Measurements from ENCODE around the gene ADGRA1. TPM values are rescaled to one million over a fixed set of nuclear protein-coding genes. Genes with fewer than 3 reads are reported as not detected.

The ADGRA1 gene
- total RNA-seq, 4 donors from 2014 or later = 0.32 TPM; not detected in 3

DNA sequence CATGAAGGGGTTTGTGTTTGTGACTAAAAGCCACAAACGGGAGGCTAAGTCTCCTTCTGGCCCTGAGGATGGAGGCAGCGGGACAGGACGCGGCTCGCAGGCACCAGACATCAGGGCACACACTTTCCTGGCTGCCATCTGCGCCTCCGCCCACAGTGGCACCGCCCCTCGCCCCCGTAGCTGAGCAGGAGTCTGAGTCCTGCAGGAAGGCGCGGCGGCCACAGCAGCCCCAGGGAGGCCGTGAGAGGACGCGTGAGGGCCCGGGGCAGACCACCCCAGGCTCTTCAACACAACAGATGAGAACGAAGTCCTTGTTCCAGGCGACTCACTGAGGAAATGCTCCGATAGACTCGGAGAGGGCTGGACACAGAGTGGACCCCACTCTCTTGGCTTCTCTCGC, 6.6 kb downstream of the ADGRA1 start:
- ATAC-seq (ENCODE audit: low FRiP score) (no peak), DNase-seq (ENCODE audit: low spot score) (no peak)
- TF ChIP-seq, protein P1, sequence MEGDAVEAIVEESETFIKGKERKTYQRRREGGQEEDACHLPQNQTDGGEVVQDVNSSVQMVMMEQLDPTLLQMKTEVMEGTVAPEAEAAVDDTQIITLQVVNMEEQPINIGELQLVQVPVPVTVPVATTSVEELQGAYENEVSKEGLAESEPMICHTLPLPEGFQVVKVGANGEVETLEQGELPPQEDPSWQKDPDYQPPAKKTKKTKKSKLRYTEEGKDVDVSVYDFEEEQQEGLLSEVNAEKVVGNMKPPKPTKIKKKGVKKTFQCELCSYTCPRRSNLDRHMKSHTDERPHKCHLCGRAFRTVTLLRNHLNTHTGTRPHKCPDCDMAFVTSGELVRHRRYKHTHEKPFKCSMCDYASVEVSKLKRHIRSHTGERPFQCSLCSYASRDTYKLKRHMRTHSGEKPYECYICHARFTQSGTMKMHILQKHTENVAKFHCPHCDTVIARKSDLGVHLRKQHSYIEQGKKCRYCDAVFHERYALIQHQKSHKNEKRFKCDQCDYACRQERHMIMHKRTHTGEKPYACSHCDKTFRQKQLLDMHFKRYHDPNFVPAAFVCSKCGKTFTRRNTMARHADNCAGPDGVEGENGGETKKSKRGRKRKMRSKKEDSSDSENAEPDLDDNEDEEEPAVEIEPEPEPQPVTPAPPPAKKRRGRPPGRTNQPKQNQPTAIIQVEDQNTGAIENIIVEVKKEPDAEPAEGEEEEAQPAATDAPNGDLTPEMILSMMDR (IDR thresholded peaks at IDR 0.05) = no peak

DNA sequence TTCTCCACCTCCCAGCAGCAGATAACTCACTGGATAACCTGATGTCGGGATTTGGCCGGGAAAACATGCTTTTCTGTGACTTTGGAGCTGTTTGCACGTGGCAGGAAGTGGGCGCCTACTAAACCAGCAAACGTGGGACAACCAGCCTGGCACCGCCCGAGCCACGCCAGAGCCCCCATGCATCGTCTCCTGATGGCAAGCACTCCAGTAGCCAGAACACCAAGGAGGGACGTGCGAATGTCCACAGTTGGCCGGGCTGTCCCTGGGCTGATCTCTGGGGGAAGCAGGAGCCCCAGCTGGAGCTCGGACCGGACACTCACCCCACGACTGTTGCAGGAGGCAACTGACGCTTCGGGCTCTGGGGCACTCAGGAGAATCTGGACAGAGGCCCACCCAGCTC, 7.1 kb downstream of the ADGRA1 start:
- ATAC-seq (ENCODE audit: low FRiP score) (no peak), DNase-seq (ENCODE audit: low spot score) (no peak)
- TF ChIP-seq, protein P1 (IDR thresholded peaks at IDR 0.05) = no peak

DNA sequence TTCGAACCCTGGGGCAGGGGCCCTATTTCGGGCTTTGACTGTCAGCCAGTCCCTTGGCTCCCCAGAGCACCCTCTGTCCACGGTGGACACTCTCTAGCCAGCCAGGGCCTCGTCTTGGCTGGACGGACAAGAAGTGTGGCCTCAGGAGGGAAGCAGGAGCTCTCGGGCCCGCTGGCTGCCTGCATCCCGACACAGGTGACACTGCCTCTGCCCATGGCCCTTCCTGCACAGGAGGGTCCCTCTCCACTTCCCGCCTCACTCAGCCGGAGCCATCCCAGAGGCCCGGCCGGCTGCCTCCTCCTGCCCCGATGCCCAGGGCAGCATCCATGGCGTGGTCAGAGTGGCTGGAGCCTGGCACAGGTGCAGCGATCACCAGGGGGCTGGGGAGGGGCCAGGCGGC, 7.9 kb downstream of the ADGRA1 start:
- ATAC-seq (ENCODE audit: low FRiP score) = no peak
- no peak for DNase-seq (ENCODE audit: low spot score)
- TF ChIP-seq, protein P1 (IDR thresholded peaks at IDR 0.05) = no peak

DNA sequence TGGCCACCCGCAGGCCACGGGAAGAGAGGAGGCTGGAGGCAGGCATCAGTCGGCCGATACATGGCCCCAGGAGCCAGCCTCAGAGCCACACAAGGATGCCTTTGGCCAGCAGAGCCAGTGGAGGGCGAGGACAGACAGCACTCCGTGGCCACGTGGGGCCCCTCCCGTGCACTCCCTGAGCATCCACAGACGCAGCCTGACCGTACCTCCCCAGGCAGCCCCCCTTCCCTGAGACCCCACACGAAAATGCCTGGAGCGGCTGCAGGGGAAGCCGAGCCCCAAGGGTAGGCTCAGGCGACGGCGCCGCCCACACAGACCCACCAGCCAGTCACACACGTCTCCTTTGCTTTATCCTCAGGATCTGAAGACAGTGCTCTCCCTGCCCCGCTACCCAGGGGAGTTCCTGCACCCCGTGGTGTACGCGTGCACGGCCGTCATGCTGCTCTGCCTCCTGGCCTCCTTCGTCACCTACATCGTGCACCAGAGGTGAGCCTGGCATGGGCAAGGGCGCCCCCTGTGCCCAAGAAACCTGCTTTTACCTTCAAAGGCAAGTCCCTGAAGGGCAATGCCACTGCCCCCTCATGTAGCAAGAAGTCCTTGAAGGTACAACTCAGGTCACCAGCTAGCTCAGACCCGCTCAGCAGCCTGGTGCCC, 9.0 kb downstream of the ADGRA1 start:
- TF ChIP-seq, protein P1 (IDR thresholded peaks at IDR 0.05) = no peak
- ATAC-seq (ENCODE audit: low FRiP score) (no peak), DNase-seq (ENCODE audit: low spot score) (no peak)

DNA sequence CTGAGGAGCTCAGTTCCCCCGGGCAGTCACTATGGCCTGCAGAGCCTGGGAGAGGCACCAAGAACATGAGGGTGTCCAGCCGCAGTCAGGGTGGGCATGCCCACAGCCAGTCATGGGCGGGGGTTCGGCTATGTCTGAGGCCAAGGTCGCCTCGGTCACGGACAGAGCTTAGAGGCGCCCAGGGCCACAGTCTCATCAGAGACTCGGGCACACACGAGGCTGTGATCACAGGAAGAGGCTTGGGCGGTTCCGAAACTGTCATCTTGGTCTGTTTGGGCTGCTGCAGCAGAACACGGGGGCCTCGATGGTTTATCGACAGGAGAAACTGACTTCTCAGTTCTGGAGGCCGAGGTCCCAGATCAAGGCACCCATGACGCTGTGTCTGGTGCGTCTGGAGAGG, 9.7 kb downstream of the ADGRA1 start:
- TF ChIP-seq, protein P1 (IDR thresholded peaks at IDR 0.05) = no peak
- DNase-seq (ENCODE audit: low spot score) (no peak), ATAC-seq (ENCODE audit: low FRiP score) (no peak)

DNA sequence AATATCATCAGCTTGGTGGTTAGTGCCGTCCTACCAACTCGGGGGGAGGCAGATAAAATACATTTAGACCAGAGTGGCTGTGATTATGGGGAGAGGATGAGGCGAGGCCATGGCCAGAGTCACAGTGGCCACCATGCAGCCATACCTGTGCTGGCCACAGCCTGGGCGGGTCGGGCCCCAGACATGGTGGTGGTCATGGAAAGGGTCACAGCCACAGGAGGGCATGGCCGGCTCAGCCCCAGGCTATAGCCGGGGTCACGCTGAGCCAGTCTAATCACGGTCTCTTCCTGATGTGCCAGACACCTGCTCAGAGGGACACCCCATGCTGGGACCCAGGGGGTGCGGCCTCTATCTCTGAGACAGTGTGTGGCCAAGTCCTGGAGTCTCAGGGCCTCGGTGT, 10.2 kb downstream of the ADGRA1 start:
- no peak for ATAC-seq (ENCODE audit: low FRiP score)
- TF ChIP-seq, protein P1 (IDR thresholded peaks at IDR 0.05) = no peak
- DNase-seq (ENCODE audit: low spot score) = no peak

DNA sequence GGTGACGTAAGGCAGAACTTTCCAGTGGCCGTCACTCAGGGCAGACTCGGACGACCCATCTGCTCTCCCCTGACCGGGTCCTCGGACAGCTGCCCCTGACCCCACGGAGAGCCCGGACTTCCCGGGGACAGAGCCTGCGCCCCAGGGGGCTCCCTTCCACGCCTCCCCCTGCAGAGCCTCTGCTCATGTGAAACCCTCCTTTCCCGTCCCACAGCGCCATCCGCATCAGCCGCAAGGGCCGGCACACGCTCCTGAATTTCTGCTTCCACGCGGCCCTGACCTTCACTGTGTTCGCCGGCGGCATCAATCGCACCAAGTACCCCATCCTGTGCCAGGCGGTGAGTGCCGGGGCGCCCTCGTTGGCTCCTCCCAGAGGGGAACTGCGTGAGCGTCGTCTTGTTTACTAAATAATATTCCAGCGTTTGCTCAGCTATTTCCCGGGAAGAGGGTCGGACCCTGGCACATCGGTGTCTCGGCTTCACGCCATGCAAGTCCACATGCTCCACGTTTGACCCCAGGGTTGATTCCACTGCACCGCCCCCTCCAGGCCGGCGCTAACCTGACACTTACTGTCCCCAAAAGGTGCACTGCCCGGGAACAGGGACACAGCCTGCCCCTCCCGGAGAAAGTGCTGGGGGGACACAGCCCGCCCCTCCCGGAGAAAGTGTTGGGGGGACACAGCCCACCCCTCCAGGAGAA, 10.9 kb downstream of the ADGRA1 start:
- ATAC-seq (ENCODE audit: low FRiP score) = no peak
- no peak for DNase-seq (ENCODE audit: low spot score)
- TF ChIP-seq, protein P1 (IDR thresholded peaks at IDR 0.05) = no peak
